ENCODE measurements around the gene ASTN1.

The ASTN1 gene

GRCh38 chr1:177164380-177165068 is at the start of gene ASTN1:
ASTN1 (minus strand) TSS chr1:177164712; CDS start chr1:177164676, 36 bp downstream.
- DNase-seq (ENCODE audit: low read depth, low spot score): no peak

GRCh38 chr1:177211231-177211630 is 46.7 kb upstream of the ASTN1 start:
- DNase-seq (ENCODE audit: low read depth, low spot score): no peak

DNA sequence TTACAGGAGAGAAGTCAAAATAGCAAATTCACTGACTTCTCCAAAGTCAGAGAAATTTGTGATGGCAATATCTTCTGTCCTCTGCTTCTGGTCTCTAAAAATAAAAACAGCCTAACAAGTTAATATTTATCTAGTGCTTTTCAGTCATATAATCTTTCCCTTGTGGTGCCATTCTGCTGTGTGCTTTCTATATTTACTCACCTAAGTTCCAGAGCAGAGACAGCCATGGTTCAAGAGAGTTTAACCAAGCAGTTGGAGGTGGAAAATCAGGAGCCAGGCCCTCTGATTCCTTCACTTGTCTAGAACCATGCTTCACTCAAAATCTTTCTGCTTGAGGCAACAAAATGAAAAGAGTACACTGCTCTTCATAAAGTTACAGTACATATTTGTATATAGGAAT is 45.6 kb upstream of the ASTN1 start:
- no peak for DNase-seq (ENCODE audit: low read depth, low spot score)

DNA sequence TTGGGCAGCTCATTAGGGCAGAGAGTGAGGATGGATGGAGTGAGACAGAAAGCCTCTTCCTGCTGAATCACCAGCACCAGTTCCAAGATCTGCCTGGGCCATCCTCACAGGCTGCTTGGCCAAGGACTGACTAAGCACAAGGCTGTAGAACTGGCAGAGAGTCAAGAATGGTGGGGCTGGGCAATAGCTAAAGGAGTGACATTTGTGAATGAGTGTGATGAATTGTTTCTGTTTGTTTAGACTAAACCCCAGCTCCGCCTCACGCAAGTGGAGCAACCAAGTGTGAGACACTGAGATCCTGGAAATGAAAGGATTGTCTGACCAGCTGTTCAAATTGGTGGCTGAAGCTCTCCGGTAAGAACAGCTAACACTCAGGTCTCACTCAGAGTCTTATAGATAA is 44.8 kb upstream of the ASTN1 start:
- DNase-seq (ENCODE audit: low read depth, low spot score): peak; percentile 6

- no peak for DNase-seq (ENCODE audit: low read depth, low spot score)
These were observed 44.4 kb upstream of the ASTN1 start for GRCh38 chr1:177208920-177209319.

- DNase-seq (ENCODE audit: low read depth, low spot score): no peak
These were observed 42.4 kb upstream of the ASTN1 start for GRCh38 chr1:177206831-177207355.

GRCh38 chr1:177200290-177200689 is 35.8 kb upstream of the ASTN1 start:
- no peak for DNase-seq (ENCODE audit: low read depth, low spot score)

DNA sequence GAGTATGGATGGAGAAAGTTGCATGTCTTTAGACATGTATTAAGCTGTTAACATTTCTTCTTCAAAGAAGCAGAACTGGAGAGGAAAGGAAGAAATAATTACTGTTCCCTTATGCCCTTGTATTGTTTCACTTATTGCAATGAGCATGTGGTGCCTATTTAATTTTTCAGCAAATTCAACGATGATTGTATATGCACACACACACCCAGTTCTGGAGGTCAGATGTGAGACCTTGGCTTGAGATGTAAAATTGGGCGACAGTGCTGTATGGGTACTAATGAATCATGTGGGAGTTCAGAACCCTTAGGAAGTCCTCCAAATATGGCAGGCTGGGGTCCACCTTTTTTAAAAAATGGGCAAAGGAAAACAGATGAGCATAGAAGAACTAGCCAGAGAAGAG is 33.7 kb upstream of the ASTN1 start:
- no peak for DNase-seq (ENCODE audit: low read depth, low spot score)

GRCh38 chr1:177190308-177190970 is 25.9 kb upstream of the ASTN1 start:
- DNase-seq (ENCODE audit: low read depth, low spot score): no peak

GRCh38 chr1:177186639-177187038 is 22.1 kb upstream of the ASTN1 start:
- DNase-seq (ENCODE audit: low read depth, low spot score): no peak

GRCh38 chr1:177185209-177185608 is 20.7 kb upstream of the ASTN1 start:
- DNase-seq (ENCODE audit: low read depth, low spot score): no peak

GRCh38 chr1:177183836-177184235 is 19.3 kb upstream of the ASTN1 start:
- no peak for DNase-seq (ENCODE audit: low read depth, low spot score)

- DNase-seq (ENCODE audit: low read depth, low spot score): no peak
These were observed 17.2 kb upstream of the ASTN1 start for GRCh38 chr1:177181631-177182291.

GRCh38 chr1:177181280-177181630 is 16.7 kb upstream of the ASTN1 start:
- no peak for DNase-seq (ENCODE audit: low read depth, low spot score)

DNA sequence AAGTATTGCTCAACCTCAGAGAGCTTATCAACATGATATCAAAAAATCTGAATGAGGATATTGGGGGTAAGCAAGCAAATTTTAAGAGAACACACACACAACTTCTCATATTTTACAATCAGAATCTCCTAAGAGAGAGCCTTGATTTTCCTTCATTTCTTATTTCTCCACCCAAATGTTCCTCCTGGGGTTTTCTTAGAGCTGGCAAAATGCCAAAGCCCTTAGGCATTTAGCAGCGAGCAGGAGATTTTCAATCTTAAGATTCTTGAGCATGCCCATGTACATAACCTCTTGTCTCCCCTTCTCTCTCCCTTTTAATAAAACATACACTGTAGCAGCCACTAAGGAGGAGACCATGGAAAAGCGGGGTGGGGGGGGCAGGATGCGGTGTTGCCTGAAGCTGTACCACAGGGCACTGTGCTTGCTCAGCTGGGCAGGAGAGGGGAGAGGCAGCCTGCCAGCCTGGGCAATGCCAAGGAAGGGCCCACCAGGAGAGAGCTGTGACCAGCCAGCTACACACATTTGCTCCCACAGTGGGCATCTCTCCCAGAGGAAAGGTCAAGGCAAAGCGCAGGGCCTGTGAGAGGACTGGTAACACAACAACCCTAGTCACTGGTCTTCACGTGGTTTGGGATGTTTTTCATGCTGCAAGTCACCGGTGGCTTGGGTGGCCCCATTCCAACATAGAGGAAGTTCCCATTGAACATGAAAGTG is 10.6 kb upstream of the ASTN1 start:
- DNase-seq (ENCODE audit: low read depth, low spot score): no peak

- no peak for DNase-seq (ENCODE audit: low read depth, low spot score)
These were observed 9.5 kb upstream of the ASTN1 start for GRCh38 chr1:177173976-177174375.

- DNase-seq (ENCODE audit: low read depth, low spot score): no peak
These were observed 8.4 kb upstream of the ASTN1 start for GRCh38 chr1:177172866-177173265.

GRCh38 chr1:177172272-177172671 is 7.8 kb upstream of the ASTN1 start:
- DNase-seq (ENCODE audit: low read depth, low spot score): no peak

DNA sequence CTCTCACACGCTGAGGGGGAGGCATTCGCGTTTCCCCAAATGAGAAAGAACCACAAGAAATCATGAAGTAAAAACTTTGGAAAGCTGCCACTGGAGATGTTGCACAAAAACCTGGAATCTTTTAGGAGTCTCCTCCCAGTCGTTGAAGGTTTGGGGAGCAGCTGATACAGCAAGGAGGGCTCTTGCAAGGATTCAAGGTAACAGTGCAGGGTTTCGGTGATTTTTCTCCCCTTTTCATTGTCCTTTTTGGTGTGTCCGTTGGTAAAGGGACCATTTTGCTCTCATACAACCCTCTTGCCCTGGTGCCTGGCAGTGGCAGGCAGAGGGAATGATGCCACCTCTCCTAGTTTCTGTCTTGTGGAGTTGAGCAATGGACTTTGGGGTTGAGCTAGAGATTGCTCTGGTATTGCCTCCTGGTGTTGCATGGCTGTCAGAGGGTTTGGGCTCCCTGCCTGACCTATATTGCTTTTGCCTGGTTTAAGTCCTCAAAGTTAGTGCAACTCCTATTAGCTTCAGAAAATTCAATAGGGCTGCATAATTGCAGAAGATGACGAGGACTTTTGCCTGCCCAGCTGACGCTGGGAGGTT is 7.1 kb upstream of the ASTN1 start:
- no peak for DNase-seq (ENCODE audit: low read depth, low spot score)

- DNase-seq (ENCODE audit: low read depth, low spot score): no peak
These were observed 6.4 kb upstream of the ASTN1 start, which contains the start of gene BRINP2 for GRCh38 chr1:177170756-177171535. BRINP2 (plus strand) TSS chr1:177170958; CDS start chr1:177229877, 58,919 bp downstream.

DNA sequence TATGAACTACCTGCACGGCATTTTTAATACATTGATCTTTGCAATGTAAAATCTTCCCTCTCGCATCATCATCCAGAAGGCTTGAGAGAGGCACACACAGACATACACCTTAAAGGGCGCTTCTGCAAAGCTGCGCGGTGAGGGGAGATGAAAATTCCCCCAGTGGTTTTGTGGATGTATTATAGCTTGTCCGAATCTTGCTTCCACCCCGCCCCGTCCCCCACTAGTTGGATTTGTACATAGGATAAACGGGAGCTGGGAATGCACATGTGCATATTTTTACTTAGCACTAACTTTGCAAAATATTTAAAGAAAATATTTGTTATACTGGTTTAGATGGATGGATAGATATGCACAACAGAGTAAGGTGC is 542 bp upstream of the ASTN1 start:
- no peak for DNase-seq (ENCODE audit: low read depth, low spot score)

All from brain pericyte (primary cell).